NCI-H510A treated with DMSO at 0.1 percent for 48 hours (cell line): ENCODE results near the gene CILP2.

Experiments used
- DNase-seq: peaks from one replicate; lab custom pipeline; 2025; lab: John Stamatoyannopoulos, UW

Gene CILP2

GRCh38 chr19:19544257-19544953 is 6.3 kb downstream of the CILP2 start:
- no peak for DNase-seq

- DNase-seq: no peak
Observed at GRCh38 chr19:19544954-19545591, 7.0 kb downstream of the CILP2 start.

GRCh38 chr19:19545707-19546106 is 7.6 kb downstream of the CILP2 start:
- no peak for DNase-seq

GRCh38 chr19:19546751-19547162 is 8.7 kb downstream of the CILP2 start:
- no peak for DNase-seq

- DNase-seq: no peak
Observed at GRCh38 chr19:19547674-19548336, 9.7 kb downstream of the CILP2 start.

- DNase-seq: no peak
Observed at GRCh38 chr19:19548915-19549759, 11.1 kb downstream of the CILP2 start.

GRCh38 chr19:19549804-19550464 is 11.9 kb downstream of the CILP2 start:
- DNase-seq: no peak

- DNase-seq: no peak
Observed at GRCh38 chr19:19550485-19550929, 12.4 kb downstream of the CILP2 start.

- DNase-seq: no peak
Observed at GRCh38 chr19:19550972-19551852, 13.1 kb downstream of the CILP2 start.

- DNase-seq: no peak
Observed at GRCh38 chr19:19551853-19552192, 13.8 kb downstream of the CILP2 start.

- DNase-seq: no peak
Observed at GRCh38 chr19:19552798-19553197, 14.7 kb downstream of the CILP2 start.

- DNase-seq: no peak
Observed at GRCh38 chr19:19553670-19554069, 15.6 kb downstream of the CILP2 start.

GRCh38 chr19:19554074-19555023 is 16.3 kb downstream of the CILP2 start:
- no peak for DNase-seq

GRCh38 chr19:19558055-19558454 is 20.0 kb downstream of the CILP2 start:
- no peak for DNase-seq

GRCh38 chr19:19558636-19559035 is 20.6 kb downstream of the CILP2 start:
- DNase-seq: no peak

GRCh38 chr19:19559931-19560330 is 21.9 kb downstream of the CILP2 start:
- no peak for DNase-seq

GRCh38 chr19:19561946-19562664 is 24.0 kb downstream of the CILP2 start:
- DNase-seq: no peak

- DNase-seq: no peak
Observed at GRCh38 chr19:19562665-19563347, 24.7 kb downstream of the CILP2 start.
